PC-9 (cell line): ENCODE measurements around the gene ITLN1.

Experiments used
- EZH2 ChIP-seq: fragments of 200-600 bp; sonication (generic); IDR thresholded peaks from 2 replicates; pipeline ENCODE4 v1.8.0; 2017; ENCODE audit warnings: antibody characterized with exemption, low read depth
- TF ChIP-seq, protein P1 (sequence below): fragments of 200-600 bp; sonication (generic); conservative IDR thresholded peaks from 2 replicates; pipeline ENCODE4 v1.6.1; 2017; ENCODE audit warnings: mixed run types, antibody characterized with exemption, mild to moderate bottlenecking, moderate library complexity

GRCh38 chr1:160879056-160879455, 5.9 kb downstream of the ITLN1 start:
- TF ChIP-seq, protein P1, sequence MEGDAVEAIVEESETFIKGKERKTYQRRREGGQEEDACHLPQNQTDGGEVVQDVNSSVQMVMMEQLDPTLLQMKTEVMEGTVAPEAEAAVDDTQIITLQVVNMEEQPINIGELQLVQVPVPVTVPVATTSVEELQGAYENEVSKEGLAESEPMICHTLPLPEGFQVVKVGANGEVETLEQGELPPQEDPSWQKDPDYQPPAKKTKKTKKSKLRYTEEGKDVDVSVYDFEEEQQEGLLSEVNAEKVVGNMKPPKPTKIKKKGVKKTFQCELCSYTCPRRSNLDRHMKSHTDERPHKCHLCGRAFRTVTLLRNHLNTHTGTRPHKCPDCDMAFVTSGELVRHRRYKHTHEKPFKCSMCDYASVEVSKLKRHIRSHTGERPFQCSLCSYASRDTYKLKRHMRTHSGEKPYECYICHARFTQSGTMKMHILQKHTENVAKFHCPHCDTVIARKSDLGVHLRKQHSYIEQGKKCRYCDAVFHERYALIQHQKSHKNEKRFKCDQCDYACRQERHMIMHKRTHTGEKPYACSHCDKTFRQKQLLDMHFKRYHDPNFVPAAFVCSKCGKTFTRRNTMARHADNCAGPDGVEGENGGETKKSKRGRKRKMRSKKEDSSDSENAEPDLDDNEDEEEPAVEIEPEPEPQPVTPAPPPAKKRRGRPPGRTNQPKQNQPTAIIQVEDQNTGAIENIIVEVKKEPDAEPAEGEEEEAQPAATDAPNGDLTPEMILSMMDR, result no peak
- TF ChIP-seq EZH2, result no peak
